Naive B cell (primary cell): ENCODE data around the gene UCP3. TPM values are rescaled to one million over a fixed set of nuclear protein-coding genes. Genes with fewer than 3 reads are reported as not detected.

ENCODE experiments used
- ATAC-seq, 2 donors: fragments of 150-1000 bp; cut with Tn5 transposase; 2 replicates each; pipeline ENCODE4 v1.10.0; 2021; ENCODE audit warnings: low read depth in 2 of 2, mild to moderate bottlenecking in 2 of 2, moderate library complexity in 2 of 2
- DNase-seq: peaks from one replicate; pipeline ENCODE4 v3.0.0; 2022
- H3K27ac Mint-ChIP-seq, 6 donors: one replicate each; pipeline ENCODE4 v1.8.0; 2020 to 2022; ENCODE audit warnings: mild to moderate bottlenecking in 6 of 6, mixed read lengths in 6 of 6, moderate library complexity in 5 of 6, inconsistent platforms in 2 of 6
- H3K27me3 Mint-ChIP-seq, 3 donors: one replicate each; pipeline ENCODE4 v1.8.0; 2021 to 2022; ENCODE audit warnings: mixed read lengths in 3 of 3, mild to moderate bottlenecking in 1 of 3
- H3K36me3 Mint-ChIP-seq, 2 donors: one replicate each; pipeline ENCODE4 v1.8.0; 2020 to 2022; ENCODE audit warnings: mixed read lengths in 2 of 2, inconsistent platforms in 1 of 2, mild to moderate bottlenecking in 1 of 2
- H3K4me1 Mint-ChIP-seq, 3 donors: one replicate each; pipeline ENCODE4 v1.8.0; 2020 to 2022; ENCODE audit warnings: mixed read lengths in 3 of 3, inconsistent platforms in 1 of 3, mild to moderate bottlenecking in 1 of 3, moderate library complexity in 1 of 3
- H3K4me3 Mint-ChIP-seq, 8 donors: one replicate each; pipeline ENCODE4 v1.8.0; 2020 to 2022; ENCODE audit warnings: mild to moderate bottlenecking in 8 of 8, mixed read lengths in 8 of 8, moderate library complexity in 8 of 8, inconsistent platforms in 2 of 8
- H3K9me3 Mint-ChIP-seq, 7 donors: one replicate each; pipeline ENCODE4 v1.8.0; 2020 to 2022; ENCODE audit warnings: mixed read lengths in 7 of 7, mild to moderate bottlenecking in 5 of 7, inconsistent platforms in 2 of 7, moderate library complexity in 1 of 7
- polyA plus RNA-seq, 6 donors: library from polyadenylated mRNA; unstranded; fragments of 300-500 nt; fragmentation: Illumina TruSeq; gene quantifications; one replicate each; pipeline ENCODE4 v1.2.3, GENCODE V29; 2021; ENCODE audit warnings: low read depth in 6 of 6

The UCP3 gene
- polyA plus RNA-seq, 6 donors from 2014 or later: 0.09 to 0.31 (median 0.11) TPM; not detected in 3

GRCh38 chr11:74012074-74012809 lies 3.4 kb upstream of the UCP3 start:
- Mint-ChIP-seq H3K4me1 (peaks cover 52 to 81% (median 74%) of the 10 kb centered on the region in 3 donors), H3K9me3 (no peaks in the 10 kb centered on the region), H3K36me3 (peaks cover 0 to 18% of the 10 kb centered on the region in 2 donors), H3K4me3 (peak overlapping the region; percentile 47 to 85 (median 78)), H3K27me3 (no peaks in the 10 kb centered on the region), H3K27ac (peak overlapping the region; percentile 94 to 99 (median 98))
- no peak for DNase-seq
- peak in 1 of 2 donors; percentile 0 for ATAC-seq

GRCh38 chr11:74011360-74012073 lies 2.6 kb upstream of the UCP3 start:
- DNase-seq (peak; percentile 77), ATAC-seq (peak; percentile 85 to 88)
- H3K36me3 Mint-ChIP-seq: peaks cover 0 to 13% of the 10 kb centered on the region in 2 donors
- H3K27ac Mint-ChIP-seq: peak overlapping the region; percentile 94 to 99 (median 98)
- no peaks in the 10 kb centered on the region for H3K27me3 Mint-ChIP-seq
- no peaks in the 10 kb centered on the region for H3K9me3 Mint-ChIP-seq
- H3K4me3 Mint-ChIP-seq: peak overlapping the region; percentile 0 to 85 (median 78)
- peaks cover 52 to 79% (median 73%) of the 10 kb centered on the region in 3 donors for H3K4me1 Mint-ChIP-seq

- Mint-ChIP-seq H3K27ac (peak overlapping the region; percentile 94 to 99 (median 98)), H3K9me3 (no peaks in the 10 kb centered on the region), H3K27me3 (no peaks in the 10 kb centered on the region), H3K36me3 (peaks cover 0 to 5% of the 10 kb centered on the region in 2 donors), H3K4me1 (peaks cover 46 to 73% (median 63%) of the 10 kb centered on the region in 3 donors), H3K4me3 (peak overlapping the region in 7 of 8 donors; percentile 69 to 85 (median 79))
- ATAC-seq: no peak
- DNase-seq: no peak
These were observed 1.7 kb upstream of the UCP3 start for GRCh38 chr11:74010306-74011300.

- H3K27ac Mint-ChIP-seq: peak overlapping the region; percentile 55 to 99 (median 96)
These were observed 905 bp upstream of the UCP3 start for GRCh38 chr11:74009675-74010305.

GRCh38 chr11:74009230-74009547 lies 304 bp upstream of the UCP3 start:
- Mint-ChIP-seq H3K4me3 (no peak overlapping the region), H3K4me1 (peaks cover 41 to 70% (median 55%) of the 10 kb centered on the region in 3 donors), H3K27me3 (no peaks in the 10 kb centered on the region), H3K9me3 (no peaks in the 10 kb centered on the region), H3K27ac (peak overlapping the region in 4 of 6 donors; percentile 53 to 99 (median 85)), H3K36me3 (peaks cover 0 to 5% of the 10 kb centered on the region in 2 donors)
- ATAC-seq (no peak), DNase-seq (no peak)

More at GRCh38 chr11:74009675-74010305, 905 bp upstream of the UCP3 start:
- Mint-ChIP-seq H3K4me3 (peak overlapping the region in 4 of 8 donors; percentile 16 to 77 (median 58)), H3K36me3 (peaks cover 0 to 5% of the 10 kb centered on the region in 2 donors), H3K9me3 (no peaks in the 10 kb centered on the region), H3K4me1 (peaks cover 45 to 73% (median 61%) of the 10 kb centered on the region in 3 donors), H3K27me3 (no peaks in the 10 kb centered on the region)
- DNase-seq (no peak), ATAC-seq (no peak)

- H3K27ac Mint-ChIP-seq: peak overlapping the region; percentile 47 to 99 (median 71)
- peaks cover 11 to 15% of the 10 kb centered on the region in 2 donors for H3K36me3 Mint-ChIP-seq
- no peaks in the 10 kb centered on the region for H3K9me3 Mint-ChIP-seq
- ATAC-seq (no peak), DNase-seq (no peak)
- H3K4me1 Mint-ChIP-seq: peaks cover 41 to 57% (median 44%) of the 10 kb centered on the region in 3 donors
- no peak overlapping the region for H3K4me3 Mint-ChIP-seq
- no peaks in the 10 kb centered on the region for H3K27me3 Mint-ChIP-seq
These were observed 1.1 kb downstream of the UCP3 start for GRCh38 chr11:74007691-74008372.

- Mint-ChIP-seq H3K9me3 (no peaks in the 10 kb centered on the region), H3K36me3 (peaks cover 17 to 18% of the 10 kb centered on the region in 2 donors), H3K27me3 (no peaks in the 10 kb centered on the region), H3K4me3 (peak overlapping the region in 1 of 8 donors; percentile 38), H3K4me1 (peaks cover 40 to 48% (median 41%) of the 10 kb centered on the region in 3 donors), H3K27ac (peak overlapping the region in 5 of 6 donors; percentile 16 to 87 (median 66))
- ATAC-seq: no peak
- no peak for DNase-seq
These were observed 2.1 kb downstream of the UCP3 start for GRCh38 chr11:74006743-74007304.

GRCh38 chr11:74005721-74006517 lies 3.0 kb downstream of the UCP3 start:
- Mint-ChIP-seq H3K9me3 (no peaks in the 10 kb centered on the region), H3K27ac (peak overlapping the region in 5 of 6 donors; percentile 16 to 86 (median 54)), H3K27me3 (no peaks in the 10 kb centered on the region), H3K4me1 (peaks cover 31 to 47% (median 32%) of the 10 kb centered on the region in 3 donors), H3K4me3 (peak overlapping the region in 1 of 8 donors; percentile 61), H3K36me3 (peaks cover 12 to 18% of the 10 kb centered on the region in 2 donors)
- no peak for DNase-seq
- no peak for ATAC-seq

- H3K27me3 Mint-ChIP-seq: no peaks in the 10 kb centered on the region
- H3K9me3 Mint-ChIP-seq: no peaks in the 10 kb centered on the region
- ATAC-seq (peak; percentile 99 to 100), DNase-seq (peak; percentile 63)
- peaks cover 22 to 47% (median 24%) of the 10 kb centered on the region in 3 donors for H3K4me1 Mint-ChIP-seq
- H3K27ac Mint-ChIP-seq: peak overlapping the region in 5 of 6 donors; percentile 54 to 93 (median 71)
- H3K36me3 Mint-ChIP-seq: peaks cover 12 to 18% of the 10 kb centered on the region in 2 donors
- peak overlapping the region in 5 of 8 donors; percentile 6 to 62 (median 41) for H3K4me3 Mint-ChIP-seq
These were observed 3.9 kb downstream of the UCP3 start for GRCh38 chr11:74004759-74005615.

- no peak for ATAC-seq
- H3K9me3 Mint-ChIP-seq: no peaks in the 10 kb centered on the region
- peak overlapping the region in 2 of 8 donors; percentile 25 to 77 for H3K4me3 Mint-ChIP-seq
- no peaks in the 10 kb centered on the region for H3K27me3 Mint-ChIP-seq
- peaks cover 12 to 18% of the 10 kb centered on the region in 2 donors for H3K36me3 Mint-ChIP-seq
- H3K4me1 Mint-ChIP-seq: peaks cover 25 to 50% (median 28%) of the 10 kb centered on the region in 3 donors
- peak overlapping the region in 3 of 6 donors; percentile 70 to 99 (median 80) for H3K27ac Mint-ChIP-seq
- DNase-seq: no peak
These were observed 4.7 kb downstream of the UCP3 start for GRCh38 chr11:74004046-74004695.
